H9 (cell line): ENCODE measurements around the gene WDR74. TPM values are rescaled to one million over a fixed set of nuclear protein-coding genes. Genes with fewer than 3 reads are reported as not detected.
A peak's percentile ranks its signal among the peaks of the same experiment; 100 is the strongest.

ENCODE experiments used
- DNase-seq: peaks from one replicate; pipeline ENCODE4 v3.0.0-alpha.2; 2017
- H2AFZ ChIP-seq: one replicate; pipeline ENCODE4 v1.6.1; 2013; ENCODE audit warnings: mild to moderate bottlenecking, low read length, control low read depth, moderate library complexity
- H2AK5ac ChIP-seq: 2 replicates; pipeline ENCODE4 v1.6.1; 2013; ENCODE audit warnings: low read length, control low read depth, mixed read lengths; ENCODE audit not compliant: insufficient read length
- H2BK120ac ChIP-seq: one replicate; pipeline ENCODE4 v1.6.1; 2013; ENCODE audit warnings: low read depth, mild to moderate bottlenecking, low read length, control low read depth, inconsistent platforms; ENCODE audit not compliant: poor library complexity, severe bottlenecking
- H2BK12ac ChIP-seq: 2 replicates; pipeline ENCODE4 v1.6.1; 2013; ENCODE audit warnings: low read length, control low read depth, mixed read lengths, low read depth; ENCODE audit not compliant: insufficient read length
- H2BK15ac ChIP-seq: 2 replicates; pipeline ENCODE4 v1.6.1; 2013; ENCODE audit warnings: low read depth, low read length, control low read depth
- H2BK20ac ChIP-seq: one replicate; pipeline ENCODE4 v1.6.1; 2013; ENCODE audit warnings: low read depth, mild to moderate bottlenecking, low read length, control low read depth, inconsistent platforms; ENCODE audit not compliant: poor library complexity, severe bottlenecking
- H2BK5ac ChIP-seq: 2 replicates; pipeline ENCODE4 v1.6.1; 2013; ENCODE audit warnings: low read length, control low read depth, mixed read lengths; ENCODE audit not compliant: insufficient read length
- H3K14ac ChIP-seq: 2 replicates; pipeline ENCODE4 v1.6.1; 2013; ENCODE audit warnings: low read length, control low read depth; ENCODE audit not compliant: insufficient read depth
- H3K18ac ChIP-seq: 2 replicates; pipeline ENCODE4 v1.6.1; 2013; ENCODE audit warnings: low read depth, mild to moderate bottlenecking, mixed read lengths, low read length, control low read depth; ENCODE audit not compliant: insufficient read length
- H3K23ac ChIP-seq: 2 replicates; pipeline ENCODE4 v1.6.1; 2013; ENCODE audit warnings: low read length, control low read depth, mixed read lengths, low read depth; ENCODE audit not compliant: insufficient read length
- H3K23me2 ChIP-seq: 2 replicates; pipeline ENCODE4 v1.6.1; 2013; ENCODE audit warnings: low read depth, mild to moderate bottlenecking, mixed read lengths, low read length, control low read depth; ENCODE audit not compliant: insufficient read length, poor library complexity, severe bottlenecking
- H3K27ac ChIP-seq: 2 replicates; pipeline ENCODE4 v1.5.1; 2013; ENCODE audit warnings: low read length, control low read depth, mixed read lengths, low read depth; ENCODE audit not compliant: insufficient read length
- H3K27me3 ChIP-seq: 2 replicates; pipeline ENCODE4 v1.6.1; 2013; ENCODE audit warnings: low read length, control low read depth, inconsistent platforms; ENCODE audit not compliant: insufficient read depth
- H3K4ac ChIP-seq: 2 replicates; pipeline ENCODE4 v1.6.1; 2013; ENCODE audit warnings: low read depth, mild to moderate bottlenecking, control low read depth, inconsistent platforms, low read length, moderate library complexity
- H3K4me1 ChIP-seq: 2 replicates; pipeline ENCODE4 v1.6.1; 2013; ENCODE audit warnings: low read length, control low read depth, inconsistent platforms; ENCODE audit not compliant: insufficient read depth
- H3K4me2 ChIP-seq: 2 replicates; pipeline ENCODE4 v1.6.1; 2013; ENCODE audit warnings: low read length, control low read depth, mixed read lengths; ENCODE audit not compliant: insufficient read length, insufficient read depth
- H3K56ac ChIP-seq: 2 replicates; pipeline ENCODE4 v1.6.1; 2013; ENCODE audit warnings: low read depth, mild to moderate bottlenecking, mixed read lengths, low read length, control low read depth; ENCODE audit not compliant: insufficient read length
- H3K79me1 ChIP-seq: 2 replicates; pipeline ENCODE4 v1.6.1; 2013; ENCODE audit warnings: low read depth, mild to moderate bottlenecking, moderate library complexity, low read length, control low read depth, inconsistent platforms; ENCODE audit not compliant: insufficient read depth, poor library complexity, severe bottlenecking
- H3K79me2 ChIP-seq: 2 replicates; pipeline ENCODE4 v1.6.1; 2013; ENCODE audit warnings: low read length, control low read depth, inconsistent platforms; ENCODE audit not compliant: insufficient read depth
- H3K9ac ChIP-seq: 2 replicates; pipeline ENCODE4 v1.6.1; 2013; ENCODE audit warnings: low read length, control low read depth, mixed read lengths; ENCODE audit not compliant: insufficient read length; ENCODE audit errors: extremely low read depth
- H3K9me3 ChIP-seq: one replicate; pipeline ENCODE4 v1.6.1; 2013; ENCODE audit warnings: low read depth, low read length, inconsistent platforms; ENCODE audit not compliant: control insufficient read depth
- H3T11ph ChIP-seq: one replicate; pipeline ENCODE4 v1.6.1; 2013; ENCODE audit warnings: mild to moderate bottlenecking, low read length, control low read depth, inconsistent platforms
- H4K20me1 ChIP-seq: one replicate; pipeline ENCODE4 v1.6.1; 2013; ENCODE audit not compliant: control insufficient read depth, insufficient read length, insufficient read depth
- H4K5ac ChIP-seq: 2 replicates; pipeline ENCODE4 v1.6.1; 2013; ENCODE audit warnings: low read depth, mild to moderate bottlenecking, mixed read lengths, low read length, control low read depth; ENCODE audit not compliant: insufficient read length
- H4K8ac ChIP-seq: replicated peaks from 2 replicates; pipeline ENCODE4 v1.6.1; 2013; ENCODE audit warnings: low read length, control low read depth, mixed read lengths, low read depth; ENCODE audit not compliant: insufficient read length
- H4K91ac ChIP-seq: 2 replicates; pipeline ENCODE4 v1.6.1; 2013; ENCODE audit warnings: low read depth, mild to moderate bottlenecking, moderate library complexity, mixed read lengths, low read length, control low read depth; ENCODE audit not compliant: insufficient read length
- H3K27ac Mint-ChIP-seq, 3 experiments: 2 replicates in 2 of 3; 3 replicates in 1 of 3; pipeline ENCODE4 v1.8.0; 2020 to 2021; ENCODE audit warnings: mixed read lengths in 3 of 3, mild to moderate bottlenecking in 1 of 3, moderate library complexity in 1 of 3
- H3K27me3 Mint-ChIP-seq: 2 replicates; pipeline ENCODE4 v1.8.0; 2021; ENCODE audit warnings: low read depth, mild to moderate bottlenecking, moderate library complexity, mixed read lengths
- H3K36me3 Mint-ChIP-seq, 3 experiments: 2 replicates in 2 of 3; 3 replicates in 1 of 3; pipeline ENCODE4 v1.8.0; 2020 to 2021; ENCODE audit warnings: low read depth in 3 of 3, mixed read lengths in 3 of 3; ENCODE audit not compliant: insufficient read depth in 1 of 3
- H3K4me1 Mint-ChIP-seq, 2 experiments: 2 replicates each; pipeline ENCODE4 v1.8.0; 2020; ENCODE audit warnings: mixed read lengths in 2 of 2
- H3K4me3 Mint-ChIP-seq, 2 experiments: 2 replicates in 1 of 2; 3 replicates in 1 of 2; pipeline ENCODE4 v1.8.0; 2020 to 2021; ENCODE audit warnings: mild to moderate bottlenecking in 2 of 2, mixed read lengths in 2 of 2, moderate library complexity in 1 of 2
- H3K9me3 Mint-ChIP-seq, 2 experiments: 2 replicates in 1 of 2; 3 replicates in 1 of 2; pipeline ENCODE4 v1.8.0; 2020; ENCODE audit warnings: mild to moderate bottlenecking in 2 of 2, mixed read lengths in 2 of 2, moderate library complexity in 1 of 2
- total RNA-seq: library from RNA; stranded (reverse); gene quantifications from 2 replicates; pipeline ENCODE4 v1.2.1, GENCODE V29; 2021
- TF ChIP-seq, protein P1 (sequence below): fragments of 200-600 bp; sonication (generic); conservative IDR thresholded peaks from 3 replicates; pipeline ENCODE4 v1.8.0; 2021; ENCODE audit warnings: antibody characterized with exemption, mild to moderate bottlenecking

Gene WDR74
- total RNA-seq, 1 experiment from 2014 or later, result 121 TPM

DNA sequence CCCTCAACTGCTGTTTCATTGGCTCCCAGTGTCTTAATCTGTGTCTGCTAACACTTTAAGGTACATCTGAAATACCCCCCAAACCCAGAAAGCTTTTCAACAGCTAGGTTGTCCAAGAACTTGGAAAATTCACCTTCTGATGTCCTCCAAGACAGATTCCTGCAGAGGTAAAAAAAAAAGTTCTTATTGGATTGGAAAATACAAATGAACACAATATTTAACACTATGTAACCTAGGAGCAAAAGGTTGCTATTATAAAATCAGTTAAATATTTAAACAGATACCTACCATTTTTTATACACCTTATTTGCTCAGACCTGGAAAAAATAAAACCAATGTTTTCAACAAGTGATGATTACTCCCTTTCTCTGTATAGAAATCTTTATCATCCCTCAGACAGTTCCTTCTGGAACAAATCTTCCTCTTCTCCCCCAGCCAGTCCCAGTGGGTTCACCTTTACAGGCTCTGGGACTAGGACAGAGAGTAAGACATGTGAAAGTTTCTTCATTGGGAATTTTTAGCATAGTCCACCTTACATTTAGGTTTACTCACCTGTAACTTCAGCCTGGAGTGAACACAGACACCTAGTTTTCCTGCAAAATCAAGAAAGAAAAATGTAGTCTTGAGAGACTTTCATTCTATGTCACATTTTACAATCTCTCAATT lies 13.3 kb upstream of the WDR74 start:
- H3K23me2 ChIP-seq, result peaks cover 15% of the 10 kb centered on the region
- peak overlapping the region in 2 of 3 experiments; percentile 98 to 100; a peak in 4 of 7 replicates for H3K27ac Mint-ChIP-seq
- no peak overlapping the region for H2AFZ ChIP-seq
- H3T11ph ChIP-seq, result no peak overlapping the region
- no peak overlapping the region for H3K23ac ChIP-seq
- H3K4me1 Mint-ChIP-seq, result peaks cover 24 to 41% of the 10 kb centered on the region in 2 experiments
- DNase-seq, result no peak
- H4K20me1 ChIP-seq, result no peaks in the 10 kb centered on the region
- peak overlapping the region; percentile 96 for H3K9ac ChIP-seq
- no peak overlapping the region for H4K91ac ChIP-seq
- H3K27me3 ChIP-seq, result no peaks in the 10 kb centered on the region
- H3K18ac ChIP-seq, result no peak overlapping the region
- no peak overlapping the region for H2BK12ac ChIP-seq
- peaks cover 41% of the 10 kb centered on the region for H3K79me2 ChIP-seq
- H2AK5ac ChIP-seq, result no peak overlapping the region
- no peaks in the 10 kb centered on the region for H3K9me3 ChIP-seq
- H3K27me3 Mint-ChIP-seq, result peaks cover 5% of the 10 kb centered on the region; the same call in 1 of the 2 replicates
- TF ChIP-seq, protein P1, sequence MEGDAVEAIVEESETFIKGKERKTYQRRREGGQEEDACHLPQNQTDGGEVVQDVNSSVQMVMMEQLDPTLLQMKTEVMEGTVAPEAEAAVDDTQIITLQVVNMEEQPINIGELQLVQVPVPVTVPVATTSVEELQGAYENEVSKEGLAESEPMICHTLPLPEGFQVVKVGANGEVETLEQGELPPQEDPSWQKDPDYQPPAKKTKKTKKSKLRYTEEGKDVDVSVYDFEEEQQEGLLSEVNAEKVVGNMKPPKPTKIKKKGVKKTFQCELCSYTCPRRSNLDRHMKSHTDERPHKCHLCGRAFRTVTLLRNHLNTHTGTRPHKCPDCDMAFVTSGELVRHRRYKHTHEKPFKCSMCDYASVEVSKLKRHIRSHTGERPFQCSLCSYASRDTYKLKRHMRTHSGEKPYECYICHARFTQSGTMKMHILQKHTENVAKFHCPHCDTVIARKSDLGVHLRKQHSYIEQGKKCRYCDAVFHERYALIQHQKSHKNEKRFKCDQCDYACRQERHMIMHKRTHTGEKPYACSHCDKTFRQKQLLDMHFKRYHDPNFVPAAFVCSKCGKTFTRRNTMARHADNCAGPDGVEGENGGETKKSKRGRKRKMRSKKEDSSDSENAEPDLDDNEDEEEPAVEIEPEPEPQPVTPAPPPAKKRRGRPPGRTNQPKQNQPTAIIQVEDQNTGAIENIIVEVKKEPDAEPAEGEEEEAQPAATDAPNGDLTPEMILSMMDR, result no peak
- H2BK5ac ChIP-seq, result no peak overlapping the region
- H4K8ac ChIP-seq, result no peak overlapping the region
- no peak overlapping the region for H2BK15ac ChIP-seq
- no peak overlapping the region for H2BK120ac ChIP-seq
- H3K14ac ChIP-seq, result no peak overlapping the region
- H3K4me2 ChIP-seq, result peak overlapping the region; percentile 98
- peak overlapping the region; percentile 99 for H3K4me3 Mint-ChIP-seq
- no peak overlapping the region for H3K4ac ChIP-seq
- H3K56ac ChIP-seq, result no peak overlapping the region
- H3K79me1 ChIP-seq, result no peaks in the 10 kb centered on the region
- H3K27ac ChIP-seq, result peak overlapping the region; percentile 15
- H3K4me1 ChIP-seq, result no peaks in the 10 kb centered on the region; the same call in 1 of the 2 replicates
- H2BK20ac ChIP-seq, result no peak overlapping the region
- H4K5ac ChIP-seq, result no peak overlapping the region
- peaks cover 10% of the 10 kb centered on the region in 2 experiments for H3K9me3 Mint-ChIP-seq
- H3K36me3 Mint-ChIP-seq, result peaks cover 41 to 57% (median 43%) of the 10 kb centered on the region in 3 experiments
